ENCODE measurements around the gene P4HA3.

The P4HA3 gene

GRCh38 chr11:74318241-74318932 lies 6.9 kb upstream of the P4HA3 start:
- DNase-seq (ENCODE audit: insufficient read length, low spot score) (no peak), FAIRE-seq (no peak)

GRCh38 chr11:74316772-74317505 lies 5.5 kb upstream of the P4HA3 start:
- FAIRE-seq: no peak

GRCh38 chr11:74312326-74312725 lies 886 bp upstream of the P4HA3 start:
- no peak for DNase-seq (ENCODE audit: insufficient read length, low spot score)
- FAIRE-seq: no peak

More at GRCh38 chr11:74316772-74317505, 5.5 kb upstream of the P4HA3 start:
- DNase-seq (ENCODE audit: insufficient read length, low spot score): no peak

- DNase-seq (ENCODE audit: insufficient read length, low spot score) (no peak), FAIRE-seq (no peak)
These were observed 583 bp downstream of the P4HA3 start for GRCh38 chr11:74310857-74311256.

DNA sequence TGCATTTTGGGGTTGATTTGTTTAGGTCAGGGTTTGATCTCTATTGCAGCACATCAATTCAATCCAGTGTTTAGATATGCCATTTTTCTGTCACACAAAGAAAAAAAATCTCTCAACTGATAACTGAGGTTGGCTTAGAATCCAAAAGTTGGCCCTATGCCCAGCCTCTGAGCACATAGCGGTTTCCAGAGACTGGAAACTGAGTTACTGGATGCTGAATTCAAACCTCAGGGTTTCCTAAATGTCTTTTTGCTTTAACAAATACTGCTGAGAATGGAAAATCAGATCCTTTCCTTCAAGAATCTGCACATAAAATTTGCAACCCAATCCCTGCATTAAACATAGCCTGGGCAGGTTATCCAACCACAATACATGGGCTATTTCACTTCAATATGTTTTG lies 4.0 kb downstream of the P4HA3 start:
- DNase-seq (ENCODE audit: insufficient read length, low spot score) (no peak), FAIRE-seq (no peak)

- FAIRE-seq (no peak), DNase-seq (ENCODE audit: insufficient read length, low spot score) (no peak)
These were observed 4.8 kb downstream of the P4HA3 start for GRCh38 chr11:74306435-74307175.

DNA sequence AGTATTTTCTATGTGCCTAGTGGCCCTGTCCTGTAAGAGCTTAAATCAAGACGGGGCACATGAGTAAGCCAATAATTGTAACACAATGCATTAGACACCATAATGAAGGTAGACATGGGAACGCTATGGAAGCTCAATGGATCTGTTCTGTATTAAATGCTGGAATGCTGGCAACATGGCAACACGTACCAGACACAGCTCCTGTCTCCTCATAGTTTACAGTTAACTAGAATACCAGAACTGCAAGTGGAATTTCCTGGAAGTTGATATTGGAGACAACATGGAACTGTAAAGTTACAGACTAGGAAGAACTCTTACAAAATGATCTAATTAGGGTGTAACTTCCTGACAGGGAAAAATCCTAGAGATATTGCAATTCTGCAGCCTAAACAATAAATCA lies 12.4 kb downstream of the P4HA3 start:
- DNase-seq (ENCODE audit: insufficient read length, low spot score): no peak
- no peak for FAIRE-seq

DNA sequence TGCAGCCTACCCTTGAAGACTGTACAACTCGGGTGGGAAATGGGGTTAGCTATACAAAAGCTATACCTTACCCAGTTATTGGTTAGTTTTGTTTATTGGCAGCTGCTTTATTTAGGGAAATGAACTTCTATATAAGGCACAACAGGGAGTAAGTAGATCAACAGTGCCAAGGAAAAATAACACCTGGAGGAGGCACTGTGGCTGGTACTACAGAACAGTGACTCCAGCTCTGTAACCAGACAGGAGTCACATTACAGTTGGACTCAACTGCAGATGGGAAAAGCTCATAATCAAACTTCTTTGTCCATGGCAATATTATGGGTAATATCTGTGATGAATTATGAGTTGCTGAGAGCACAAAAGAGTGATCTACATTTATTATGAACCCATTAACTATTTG lies 14.0 kb downstream of the P4HA3 start:
- DNase-seq (ENCODE audit: insufficient read length, low spot score): no peak
- no peak for FAIRE-seq

- DNase-seq (ENCODE audit: insufficient read length, low spot score) (no peak), FAIRE-seq (no peak)
These were observed 22.5 kb downstream of the P4HA3 start for GRCh38 chr11:74288911-74289310.

GRCh38 chr11:74288161-74288560 lies 23.3 kb downstream of the P4HA3 start:
- no peak for DNase-seq (ENCODE audit: insufficient read length, low spot score)
- no peak for FAIRE-seq

DNA sequence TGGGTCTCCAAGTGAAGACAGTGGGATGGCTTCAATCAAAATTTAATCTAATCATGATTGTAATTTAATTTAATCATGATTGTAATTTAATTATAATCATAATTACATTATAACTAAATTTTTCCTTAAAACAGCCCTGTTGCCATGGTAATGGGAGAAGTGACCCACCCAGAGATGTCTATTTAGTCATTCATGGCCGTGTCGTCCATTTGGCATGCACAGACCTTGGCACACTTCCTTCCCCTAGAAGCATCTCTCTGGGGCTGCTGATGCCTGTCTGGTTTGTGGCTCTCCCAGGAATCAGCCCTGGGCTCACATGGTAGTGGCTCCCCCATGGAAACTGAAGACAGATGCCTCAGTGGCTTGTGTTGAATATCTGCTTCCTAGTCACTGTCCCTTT lies 27.0 kb downstream of the P4HA3 start:
- FAIRE-seq (no peak), DNase-seq (ENCODE audit: insufficient read length, low spot score) (no peak)

- DNase-seq (ENCODE audit: insufficient read length, low spot score) (no peak), FAIRE-seq (no peak)
These were observed 27.8 kb downstream of the P4HA3 start for GRCh38 chr11:74283580-74284180.

DNA sequence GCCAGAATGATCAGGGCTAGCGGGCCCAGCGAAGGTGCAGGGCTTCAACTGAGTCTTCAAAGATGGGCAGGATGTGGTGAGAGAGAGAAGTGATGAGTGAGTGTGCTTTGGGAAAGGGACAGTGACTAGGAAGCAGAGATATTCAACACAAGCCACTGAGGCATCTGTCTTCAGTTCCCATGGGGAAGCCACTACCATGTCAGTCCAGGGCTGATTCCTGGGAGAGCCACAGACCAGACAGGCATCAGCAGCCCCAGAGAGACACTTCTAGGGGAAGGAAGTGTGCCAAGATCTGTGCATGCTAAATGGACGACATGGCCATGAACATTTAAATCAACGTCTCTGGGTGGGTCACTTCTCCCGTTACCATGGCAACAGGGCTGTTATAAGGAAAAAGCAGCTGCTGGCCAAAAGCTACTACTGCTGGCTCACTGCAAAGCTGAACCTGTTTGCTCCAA lies 28.5 kb downstream of the P4HA3 start:
- no peak for DNase-seq (ENCODE audit: insufficient read length, low spot score)
- FAIRE-seq: no peak

DNA sequence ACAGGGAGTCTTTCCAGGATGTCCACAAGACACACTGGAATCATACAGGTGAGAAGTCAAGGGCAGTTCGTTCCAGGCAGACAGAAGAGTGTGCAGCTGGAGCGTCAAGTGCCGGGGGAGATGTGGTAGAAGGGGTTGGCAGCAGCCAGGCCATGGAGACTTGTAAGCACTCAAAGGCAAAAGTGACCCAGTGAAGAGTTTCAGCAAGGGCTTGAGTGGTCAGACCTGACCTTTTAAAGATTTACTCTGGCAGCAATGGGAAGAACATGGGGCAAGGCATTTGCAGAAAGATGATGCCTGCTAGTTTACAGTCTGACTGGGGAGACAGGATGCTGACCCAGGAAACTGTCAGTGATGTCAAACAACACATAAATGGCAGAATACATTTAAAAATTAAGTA lies 29.0 kb downstream of the P4HA3 start:
- FAIRE-seq (no peak), DNase-seq (ENCODE audit: insufficient read length, low spot score) (no peak)

- DNase-seq (ENCODE audit: insufficient read length, low spot score): no peak
- no peak for FAIRE-seq
These were observed 30.9 kb downstream of the P4HA3 start for GRCh38 chr11:74280494-74280893.

- DNase-seq (ENCODE audit: insufficient read length, low spot score) (no peak), FAIRE-seq (no peak)
These were observed 32.2 kb downstream of the P4HA3 start for GRCh38 chr11:74279256-74279655.

- no peak for DNase-seq (ENCODE audit: insufficient read length, low spot score)
- FAIRE-seq: no peak
These were observed 32.7 kb downstream of the P4HA3 start for GRCh38 chr11:74278721-74279161.

- no peak for DNase-seq (ENCODE audit: insufficient read length, low spot score)
- FAIRE-seq: no peak
These were observed 33.3 kb downstream of the P4HA3 start for GRCh38 chr11:74278103-74278502.

- FAIRE-seq (no peak), DNase-seq (ENCODE audit: insufficient read length, low spot score) (no peak)
These were observed 34.9 kb downstream of the P4HA3 start for GRCh38 chr11:74276581-74276980.

GRCh38 chr11:74272276-74272675 lies 39.2 kb downstream of the P4HA3 start:
- DNase-seq (ENCODE audit: insufficient read length, low spot score) (no peak), FAIRE-seq (no peak)

- no peak for DNase-seq (ENCODE audit: insufficient read length, low spot score)
These were observed 42.2 kb downstream of the P4HA3 start for GRCh38 chr11:74269161-74269811.

More at GRCh38 chr11:74269161-74269811, 42.2 kb downstream of the P4HA3 start:
- no peak for FAIRE-seq
